ENCODE results near the gene APEX2.

APEX2 gene

DNA sequence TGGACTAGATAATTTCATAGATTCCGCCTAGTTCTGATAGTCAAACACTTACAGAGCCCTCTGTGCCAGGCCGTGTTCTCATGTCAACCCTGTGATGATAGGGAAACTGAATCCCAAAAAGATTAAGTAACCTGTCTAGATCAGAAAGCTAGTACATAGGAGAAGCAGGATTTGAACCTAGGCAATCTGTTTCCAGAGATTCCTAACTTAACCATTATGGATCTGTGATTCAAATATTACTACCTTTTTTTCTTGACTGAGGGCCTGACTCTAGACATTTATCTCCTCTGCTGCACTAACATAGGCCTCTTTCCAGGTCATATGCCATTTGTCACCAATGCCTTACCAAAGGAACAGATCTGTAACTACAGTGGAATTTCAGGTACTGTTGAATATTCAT, 29.1 kb downstream of the APEX2 start:
- Histone ChIP-seq H4K20me1 (ENCODE audit: insufficient read depth, low read length) (no peaks in the 10 kb centered on the region), H3K4me3 (ENCODE audit: low read length) (no peak overlapping the region), H2AFZ (ENCODE audit: low read depth, low read length) (no peak overlapping the region), H3K9ac (ENCODE audit: low read length) (no peak overlapping the region), H3K4me2 (ENCODE audit: low read length) (no peak overlapping the region), H3K36me3 (replicated peaks; ENCODE audit: low read depth, low read length) (no peaks in the 10 kb centered on the region), H3K27me3 (ENCODE audit: low read depth, low read length) (no peaks in the 10 kb centered on the region), H3K9me3 (ENCODE audit: insufficient read depth, low read length) (no peaks in the 10 kb centered on the region), H3K27ac (ENCODE audit: low read length) (no peak overlapping the region), H3K4me1 (ENCODE audit: low read length) (no peaks in the 10 kb centered on the region), H3K79me2 (ENCODE audit: low read length) (no peaks in the 10 kb centered on the region)
- TF ChIP-seq EZH2phosphoT487 (IDR thresholded peaks at IDR 0.05; ENCODE audit: low read depth): no peak
- TF ChIP-seq CTCF (IDR thresholded peaks at IDR 0.05; ENCODE audit: low read depth, low read length): no peak

DNA sequence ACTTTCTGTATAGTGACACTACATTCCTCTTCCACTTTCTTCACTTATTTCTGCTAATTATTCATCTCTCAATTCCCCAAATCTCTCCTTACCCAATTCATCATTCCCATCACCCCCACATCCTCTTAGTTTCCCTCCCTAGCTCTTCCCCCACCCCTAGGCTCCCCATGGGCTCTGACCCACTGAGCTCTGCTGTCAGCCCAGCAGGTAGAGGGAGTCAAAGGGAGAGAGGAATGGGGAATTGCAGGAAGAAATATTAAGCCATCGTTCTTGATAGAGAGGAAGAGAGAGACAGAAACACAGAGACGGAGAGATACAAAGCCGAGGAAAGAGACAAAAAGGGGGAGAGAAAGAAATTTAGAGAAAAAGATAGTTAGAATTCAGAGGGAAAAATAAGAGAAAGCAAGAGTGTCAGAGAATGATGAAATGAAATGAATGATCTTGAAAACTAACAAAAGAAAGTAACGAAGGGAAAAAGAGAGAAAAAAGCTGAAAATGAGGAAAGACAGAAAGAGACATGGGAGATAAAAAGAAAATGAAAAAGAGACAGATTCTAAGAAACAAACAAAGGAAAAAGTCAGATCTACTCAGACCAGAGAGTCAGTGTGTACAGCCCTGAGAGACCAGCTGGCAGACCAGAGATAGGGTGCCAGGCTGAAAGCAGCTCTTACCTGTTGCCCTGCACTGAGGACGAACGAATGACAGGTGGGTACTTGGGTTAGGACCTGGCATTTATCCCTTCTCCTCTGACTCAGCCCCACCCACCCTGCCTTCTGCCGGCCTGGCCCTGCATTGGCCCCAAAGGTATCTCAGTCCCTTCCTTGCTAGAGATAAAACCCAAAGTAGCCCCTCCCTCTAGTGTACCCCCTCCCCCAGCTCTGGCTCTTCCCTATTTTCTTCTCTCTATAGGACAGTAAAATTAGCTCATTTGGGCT, 30.4 kb downstream of the APEX2 start, which contains the start of gene ALAS2:
Gene ALAS2, minus strand, starts transcription at position 707 of the 935 bp plus-strand sequence. CDS start 4,977 bp downstream, outside the sequence.
- TF ChIP-seq CTCF (IDR thresholded peaks at IDR 0.05; ENCODE audit: low read depth, low read length) (no peak), EZH2phosphoT487 (IDR thresholded peaks at IDR 0.05; ENCODE audit: low read depth) (no peak)
- H3K79me2 ChIP-seq (ENCODE audit: low read length): no peaks in the 10 kb centered on the region
- no peaks in the 10 kb centered on the region for H3K27me3 ChIP-seq (ENCODE audit: low read depth, low read length)

DNA sequence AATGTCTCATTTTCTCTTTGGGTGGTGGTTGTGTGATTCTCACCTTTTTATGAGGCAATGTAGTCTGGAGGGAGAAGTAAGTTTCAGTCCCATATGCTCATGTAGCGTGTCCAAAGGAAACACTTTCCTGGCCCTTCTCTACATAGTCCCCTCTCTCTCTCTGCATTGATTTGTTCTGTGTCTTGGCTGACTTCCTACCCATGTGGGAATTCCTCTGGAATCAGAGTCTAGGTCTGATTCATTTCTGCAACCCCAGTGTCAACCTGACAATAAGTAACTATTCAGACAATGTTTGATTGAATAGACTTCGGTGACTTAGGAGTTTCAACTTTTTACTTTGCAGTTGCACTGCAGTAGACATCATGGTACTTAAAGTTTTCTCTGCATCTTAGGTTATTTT, 33.3 kb downstream of the APEX2 start:
- no peak for TF ChIP-seq EZH2phosphoT487 (IDR thresholded peaks at IDR 0.05; ENCODE audit: low read depth)
- no peak for TF ChIP-seq CTCF (IDR thresholded peaks at IDR 0.05; ENCODE audit: low read depth, low read length)
- Histone ChIP-seq H3K79me2 (ENCODE audit: low read length) (no peaks in the 10 kb centered on the region), H2AFZ (ENCODE audit: low read depth, low read length) (no peak overlapping the region), H3K4me2 (ENCODE audit: low read length) (no peak overlapping the region), H3K27ac (ENCODE audit: low read length) (no peak overlapping the region), H3K36me3 (replicated peaks; ENCODE audit: low read depth, low read length) (no peaks in the 10 kb centered on the region), H3K4me1 (ENCODE audit: low read length) (no peaks in the 10 kb centered on the region), H4K20me1 (ENCODE audit: insufficient read depth, low read length) (no peaks in the 10 kb centered on the region), H3K27me3 (ENCODE audit: low read depth, low read length) (no peaks in the 10 kb centered on the region), H3K4me3 (ENCODE audit: low read length) (no peak overlapping the region), H3K9ac (ENCODE audit: low read length) (no peak overlapping the region), H3K9me3 (ENCODE audit: insufficient read depth, low read length) (no peaks in the 10 kb centered on the region)

More for the DNA sequence above, 30.4 kb downstream of the APEX2 start, which contains the start of gene ALAS2:
- Histone ChIP-seq H3K4me2 (ENCODE audit: low read length) (no peak within 1 kb of the TSS), H3K27ac (ENCODE audit: low read length) (no peak within 1 kb of the TSS), H3K4me1 (ENCODE audit: low read length) (no peaks in the 10 kb centered on the region), H3K4me3 (ENCODE audit: low read length) (no peak within 1 kb of the TSS), H4K20me1 (ENCODE audit: insufficient read depth, low read length) (no peaks in the 10 kb centered on the region), H3K9ac (ENCODE audit: low read length) (no peak within 1 kb of the TSS), H3K9me3 (ENCODE audit: insufficient read depth, low read length) (no peaks in the 10 kb centered on the region), H2AFZ (ENCODE audit: low read depth, low read length) (no peak within 1 kb of the TSS), H3K36me3 (replicated peaks; ENCODE audit: low read depth, low read length) (no peaks in the 10 kb centered on the region)

GRCh38 chrX:55039471-55039870, 39.3 kb downstream of the APEX2 start:
- Histone ChIP-seq H3K4me2 (ENCODE audit: low read length) (no peak overlapping the region), H3K4me3 (ENCODE audit: low read length) (no peak overlapping the region), H3K4me1 (ENCODE audit: low read length) (no peaks in the 10 kb centered on the region), H2AFZ (ENCODE audit: low read depth, low read length) (no peak overlapping the region), H3K79me2 (ENCODE audit: low read length) (no peaks in the 10 kb centered on the region), H3K9me3 (ENCODE audit: insufficient read depth, low read length) (no peaks in the 10 kb centered on the region), H3K27me3 (ENCODE audit: low read depth, low read length) (no peaks in the 10 kb centered on the region), H3K27ac (ENCODE audit: low read length) (no peak overlapping the region), H3K9ac (ENCODE audit: low read length) (no peak overlapping the region), H3K36me3 (replicated peaks; ENCODE audit: low read depth, low read length) (no peaks in the 10 kb centered on the region), H4K20me1 (ENCODE audit: insufficient read depth, low read length) (no peaks in the 10 kb centered on the region)
- TF ChIP-seq CTCF (IDR thresholded peaks at IDR 0.05; ENCODE audit: low read depth, low read length) (no peak), EZH2phosphoT487 (IDR thresholded peaks at IDR 0.05; ENCODE audit: low read depth) (no peak)
